ENCODE results near the gene ELF1.

DNA sequence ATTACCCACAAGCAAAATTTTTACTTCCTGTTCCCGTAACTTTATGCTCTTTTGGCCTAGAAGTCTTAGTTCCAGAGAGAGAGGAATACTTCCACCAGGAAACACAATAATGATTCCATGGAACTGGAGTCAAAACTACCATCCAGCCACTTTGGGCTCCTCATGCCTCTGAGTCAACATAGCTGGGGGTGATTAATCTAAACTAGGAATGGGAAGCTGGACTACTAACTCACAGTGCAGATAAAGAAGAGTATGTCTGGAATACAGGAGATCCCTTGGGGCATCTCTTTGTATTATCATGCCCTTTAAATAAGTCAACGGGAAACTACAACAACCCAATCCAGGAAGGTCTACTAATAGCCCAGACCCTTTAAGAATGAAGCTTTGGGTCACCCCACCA is 8.9 kb upstream of the ELF1 start:
- TF ChIP-seq, protein P1, sequence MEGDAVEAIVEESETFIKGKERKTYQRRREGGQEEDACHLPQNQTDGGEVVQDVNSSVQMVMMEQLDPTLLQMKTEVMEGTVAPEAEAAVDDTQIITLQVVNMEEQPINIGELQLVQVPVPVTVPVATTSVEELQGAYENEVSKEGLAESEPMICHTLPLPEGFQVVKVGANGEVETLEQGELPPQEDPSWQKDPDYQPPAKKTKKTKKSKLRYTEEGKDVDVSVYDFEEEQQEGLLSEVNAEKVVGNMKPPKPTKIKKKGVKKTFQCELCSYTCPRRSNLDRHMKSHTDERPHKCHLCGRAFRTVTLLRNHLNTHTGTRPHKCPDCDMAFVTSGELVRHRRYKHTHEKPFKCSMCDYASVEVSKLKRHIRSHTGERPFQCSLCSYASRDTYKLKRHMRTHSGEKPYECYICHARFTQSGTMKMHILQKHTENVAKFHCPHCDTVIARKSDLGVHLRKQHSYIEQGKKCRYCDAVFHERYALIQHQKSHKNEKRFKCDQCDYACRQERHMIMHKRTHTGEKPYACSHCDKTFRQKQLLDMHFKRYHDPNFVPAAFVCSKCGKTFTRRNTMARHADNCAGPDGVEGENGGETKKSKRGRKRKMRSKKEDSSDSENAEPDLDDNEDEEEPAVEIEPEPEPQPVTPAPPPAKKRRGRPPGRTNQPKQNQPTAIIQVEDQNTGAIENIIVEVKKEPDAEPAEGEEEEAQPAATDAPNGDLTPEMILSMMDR (IDR thresholded peaks at IDR 0.05) = no peak
- TF ChIP-seq POLR2A (IDR thresholded peaks at IDR 0.05) (no peak), EP300 (IDR thresholded peaks at IDR 0.05) (no peak)

Measured in ovary (tissue), 3 donors.